ENCODE results near the gene KIF18B. TPM values are rescaled to one million over a fixed set of nuclear protein-coding genes. Genes with fewer than 3 reads are reported as not detected.

Gene KIF18B
- total and polyA plus RNA-seq, 9 donors: 0.10 to 0.79 (median 0.17) TPM; not detected in 3

GRCh38 chr17:44927696-44928095 is 19.9 kb downstream of the KIF18B start:
- H3K4me1 ChIP-seq (ENCODE audit: insufficient read depth): no peaks in the 10 kb centered on the region

GRCh38 chr17:44926821-44927525 is 20.6 kb downstream of the KIF18B start:
- no peak overlapping the region for H3K4me3 ChIP-seq
- no peak overlapping the region for H3K27ac ChIP-seq
- no peaks in the 10 kb centered on the region for H3K4me1 ChIP-seq (ENCODE audit: insufficient read depth)
- DNase-seq: peak in 1 of 5 donors; percentile 24
- intact Hi-C loops (cut with DNase I): loop anchor here in 1 of 4 donors (5.0 to 10.0 kb wide), 2 partner anchors 95 to 198 kb away; no protein-coding TSS in a partner anchor
- TF ChIP-seq CTCF (IDR thresholded peaks at IDR 0.05) (no peak), POLR2A (IDR thresholded peaks at IDR 0.05) (no peak), EP300 (IDR thresholded peaks at IDR 0.05) (no peak)
- no peaks in the 10 kb centered on the region for H3K27me3 ChIP-seq
- 83 to 89% (median 84%) methylated on average over 15 of the region's 15 CpGs for WGBS, 3 donors
- H3K9me3 ChIP-seq: no peaks in the 10 kb centered on the region
- H3K36me3 ChIP-seq: no peaks in the 10 kb centered on the region

More at GRCh38 chr17:44927696-44928095, 19.9 kb downstream of the KIF18B start:
- intact Hi-C loops (cut with DNase I): loop anchor here in 1 of 4 donors (5.0 to 10.0 kb wide), 2 partner anchors 95 to 197 kb away; no protein-coding TSS in a partner anchor
- Histone ChIP-seq H3K4me3 (no peak overlapping the region), H3K27ac (no peak overlapping the region), H3K9me3 (no peaks in the 10 kb centered on the region), H3K36me3 (no peaks in the 10 kb centered on the region), H3K27me3 (no peaks in the 10 kb centered on the region)
- TF ChIP-seq EP300 (IDR thresholded peaks at IDR 0.05): no peak
- TF ChIP-seq POLR2A (IDR thresholded peaks at IDR 0.05): no peak
- TF ChIP-seq CTCF (IDR thresholded peaks at IDR 0.05): no peak
- peak in 1 of 5 donors; percentile 19 for DNase-seq
- WGBS, 3 donors: 93 to 95% (median 93%) methylated on average over 3 of the region's 3 CpGs

GRCh38 chr17:44925731-44926697 is 21.6 kb downstream of the KIF18B start:
- TF ChIP-seq POLR2A (IDR thresholded peaks at IDR 0.05) (no peak), CTCF (IDR thresholded peaks at IDR 0.05) (no peak), EP300 (IDR thresholded peaks at IDR 0.05) (no peak)
- no peaks in the 10 kb centered on the region for H3K27me3 ChIP-seq
- H3K4me3 ChIP-seq: no peak overlapping the region
- H3K27ac ChIP-seq: no peak overlapping the region
- no peaks in the 10 kb centered on the region for H3K36me3 ChIP-seq
- intact Hi-C loops (cut with DNase I): loop anchor here in 1 of 4 donors (5.0 to 10.0 kb wide), 2 partner anchors 96 to 199 kb away; no protein-coding TSS in a partner anchor
- H3K4me1 ChIP-seq (ENCODE audit: insufficient read depth): no peaks in the 10 kb centered on the region
- H3K9me3 ChIP-seq: no peaks in the 10 kb centered on the region
- 94 to 96% (median 95%) methylated on average over 18 of the region's 18 CpGs for WGBS, 3 donors
- no peak for DNase-seq

- intact Hi-C loops (cut with DNase I): loop anchor here in 3 of 4 donors (5.0 to 10.0 kb wide), 4 partner anchors 98 to 273 kb away; partner anchors contain the start of gene PLCD3 (in 1 of the 3)
- 63 to 72% (median 68%) methylated on average over 9 of the region's 9 CpGs for WGBS, 3 donors
These were observed 23.4 kb downstream of the KIF18B start for GRCh38 chr17:44924107-44924544.

More at GRCh38 chr17:44924107-44924544, 23.4 kb downstream of the KIF18B start:
- peak in 1 of 5 donors; percentile 7 for DNase-seq
- Histone ChIP-seq H3K36me3 (no peaks in the 10 kb centered on the region), H3K27me3 (no peaks in the 10 kb centered on the region), H3K27ac (no peak overlapping the region), H3K4me1 (ENCODE audit: insufficient read depth) (no peaks in the 10 kb centered on the region), H3K4me3 (no peak overlapping the region), H3K9me3 (no peaks in the 10 kb centered on the region)
- TF ChIP-seq POLR2A (IDR thresholded peaks at IDR 0.05) (no peak), EP300 (IDR thresholded peaks at IDR 0.05) (no peak), CTCF (IDR thresholded peaks at IDR 0.05) (no peak)
